ENCODE data around the gene ATF3.

- no peak for TF ChIP-seq EZH2 (IDR thresholded peaks at IDR 0.05; ENCODE audit: borderline replicate concordance, low read depth, low read length, severe bottlenecking)
- no peak for TF ChIP-seq CTCF (IDR thresholded peaks at IDR 0.05; ENCODE audit: borderline replicate concordance, extremely low read depth, low read length, poor library complexity, severe bottlenecking)
Observed at GRCh38 chr1:212581034-212581433, 27.5 kb upstream of the ATF3 start.
